HepG2 (cell line): ENCODE measurements around the gene KAZALD1. TPM values are rescaled to one million over a fixed set of nuclear protein-coding genes. Genes with fewer than 3 reads are reported as not detected.

Source experiments
- GATA4 ChIP-seq: sonication (generic); IDR thresholded peaks from 2 replicates; pipeline ENCODE4 v1.6.1; 2016; ENCODE audit warnings: antibody characterized with exemption, low read depth, borderline replicate concordance
- GPBP1L1 ChIP-seq: sonication (generic); formaldehyde crosslinking; IDR thresholded peaks from 2 replicates; pipeline ENCODE4 v1.5.0; 2020; ENCODE audit warnings: mild to moderate bottlenecking, missing genetic modification reagents
- HES4 ChIP-seq: sonication (generic); formaldehyde crosslinking; IDR thresholded peaks from 2 replicates; pipeline ENCODE4 v1.9.0; 2021; ENCODE audit warnings: mild to moderate bottlenecking, missing genetic modification reagents, borderline replicate concordance
- KDM3A ChIP-seq: IDR thresholded peaks from 2 replicates; pipeline ENCODE4 v1.6.1; 2018; ENCODE audit warnings: low read depth, missing compliant biosample characterization
- KLF15 ChIP-seq: sonication (generic); formaldehyde crosslinking; IDR thresholded peaks from 2 replicates; pipeline ENCODE4 v1.8.1; 2023; ENCODE audit warnings: borderline replicate concordance, mild to moderate bottlenecking, inconsistent platforms, missing genetic modification reagents, mixed read lengths
- NPAS2 ChIP-seq: sonication (generic); formaldehyde crosslinking; IDR thresholded peaks from 2 replicates; pipeline ENCODE4 v1.8.0; 2022; ENCODE audit warnings: mild to moderate bottlenecking, missing genetic modification reagents, borderline replicate concordance
- POLR2A ChIP-seq, 2 experiments: IDR thresholded peaks; 2 replicates each; pipeline ENCODE4 v1.6.1; 2011; ENCODE audit warnings: low read depth in 2 of 2, low read length in 2 of 2, mild to moderate bottlenecking in 1 of 2, moderate library complexity in 1 of 2; ENCODE audit not compliant: insufficient read depth in 1 of 2
- RFXAP ChIP-seq: sonication (generic); formaldehyde crosslinking; IDR thresholded peaks from 2 replicates; pipeline ENCODE4 v1.4.0; 2020; ENCODE audit warnings: missing genetic modification reagents, borderline replicate concordance
- SETDB1 ChIP-seq: sonication (generic); formaldehyde crosslinking; IDR thresholded peaks from 2 replicates; pipeline ENCODE4 v1.5.1; 2020; ENCODE audit warnings: missing genetic modification reagents, mild to moderate bottlenecking, borderline replicate concordance
- SUZ12 ChIP-seq: fragments of 150-350 bp; IDR thresholded peaks from 2 replicates; pipeline ENCODE4 v1.6.1; 2014; ENCODE audit warnings: low read depth, low read length
- TCF7 ChIP-seq: sonication (generic); IDR thresholded peaks from 2 replicates; pipeline ENCODE4 v1.6.1; 2016; ENCODE audit warnings: antibody characterized with exemption, low read depth
- YY1 ChIP-seq: IDR thresholded peaks from 2 replicates; pipeline ENCODE4 v1.6.1; 2011; ENCODE audit warnings: low read length, low read depth, moderate library complexity, mild to moderate bottlenecking; ENCODE audit not compliant: insufficient read depth, insufficient replicate concordance
- ZBTB25 ChIP-seq: IDR thresholded peaks from 2 replicates; pipeline ENCODE4 v1.6.1; 2018; ENCODE audit warnings: missing genetic modification reagents
- ZFX ChIP-seq: sonication (generic); formaldehyde crosslinking; IDR thresholded peaks from 2 replicates; pipeline ENCODE4 v1.4.0; 2020; ENCODE audit warnings: mild to moderate bottlenecking, low read depth, missing genetic modification reagents, moderate library complexity
- ZFY ChIP-seq: sonication (generic); formaldehyde crosslinking; IDR thresholded peaks from 2 replicates; pipeline ENCODE4 v1.4.0; 2020; ENCODE audit warnings: missing genetic modification reagents
- ZKSCAN5 ChIP-seq: sonication (generic); formaldehyde crosslinking; IDR thresholded peaks from 2 replicates; pipeline ENCODE4 v1.5.1; 2020; ENCODE audit warnings: mild to moderate bottlenecking, missing genetic modification reagents
- ZNF10 ChIP-seq: sonication (generic); formaldehyde crosslinking; IDR thresholded peaks from 2 replicates; pipeline ENCODE4 v1.4.0; 2020; ENCODE audit warnings: mild to moderate bottlenecking, low read depth, missing genetic modification reagents, borderline replicate concordance
- ZNF160 ChIP-seq: sonication (generic); formaldehyde crosslinking; IDR thresholded peaks from 2 replicates; pipeline ENCODE4 v1.8.0; 2022; ENCODE audit warnings: mild to moderate bottlenecking, inconsistent platforms, missing genetic modification reagents
- ZNF253 ChIP-seq: sonication (generic); formaldehyde crosslinking; IDR thresholded peaks from 2 replicates; pipeline ENCODE4 v1.8.0; 2022; ENCODE audit warnings: mild to moderate bottlenecking, missing genetic modification reagents, borderline replicate concordance
- ZNF510 ChIP-seq: sonication (generic); formaldehyde crosslinking; IDR thresholded peaks from 2 replicates; pipeline ENCODE4 v1.4.0; 2020; ENCODE audit warnings: low read depth, mild to moderate bottlenecking, missing genetic modification reagents
- ZNF644 ChIP-seq: IDR thresholded peaks from 2 replicates; pipeline ENCODE4 v1.6.1; 2016; ENCODE audit warnings: low read depth
- polyA plus RNA-seq, 8 experiments: library from polyadenylated mRNA; depleted of rRNA in 3 of 8; stranded (reverse) in 7 of 8; unstranded in 1 of 8; fragments of >200 nt; fragmentation: Illumina TruSeq in 4 of 8; extraction: Trizol in 4 of 8; gene quantifications; 2 replicates each; pipeline versions ENCODE4 v1.2.1 to v1.2.3, GENCODE V29; 2011 to 2016; ENCODE audit warnings: low read depth in 4 of 8, missing spikeins in 1 of 8, mixed read lengths in 1 of 8; ENCODE audit not compliant: insufficient read depth in 1 of 8
- total RNA-seq, 5 experiments: library from RNA; depleted of rRNA; stranded (reverse); fragments of >200 nt; fragmentation: Illumina TruSeq; extraction: Trizol; gene quantifications; 2 replicates each; pipeline ENCODE4 v1.2.3, GENCODE V29; 2016; ENCODE audit warnings: low read depth in 1 of 5
- TF ChIP-seq, protein P1 (sequence below): sonication (generic); formaldehyde crosslinking; IDR thresholded peaks from 2 replicates; pipeline ENCODE4 v1.5.1; 2020; ENCODE audit warnings: missing genetic modification reagents, mild to moderate bottlenecking, borderline replicate concordance
- TF ChIP-seq, protein P2 (sequence below): sonication (generic); formaldehyde crosslinking; IDR thresholded peaks from 2 replicates; pipeline ENCODE4 v1.4.0; 2020; ENCODE audit warnings: low read depth, mild to moderate bottlenecking, missing genetic modification reagents
- TF ChIP-seq, protein P3 (sequence below): sonication (generic); formaldehyde crosslinking; IDR thresholded peaks from 2 replicates; pipeline ENCODE4 v1.5.0; 2020; ENCODE audit warnings: mild to moderate bottlenecking, low read depth, missing genetic modification reagents, borderline replicate concordance

KAZALD1 gene
- total and polyA plus RNA-seq, 2 of the 13 experiments (the other 11 are each of a cell fraction or from before 2014, with no cell fraction given): 16.7 to 27.7 TPM

- TF ChIP-seq KDM3A (peak; percentile 88), ZBTB25 (CRISPR knock-in tag) (no peak; the same call in 1 of the 2 replicates), ZKSCAN5 (CRISPR knock-in tag) (no peak), ZNF160 (0 out of 2 replicates have a peak, but pooled peaks have one; percentile 68), TCF7 (no peak; the same call in 1 of the 2 replicates), GPBP1L1 (no peak), ZFX (CRISPR knock-in tag) (peak; percentile 90), KLF15 (CRISPR knock-in tag) (no peak), POLR2A (IDR thresholded peaks at IDR 0.05; ENCODE audit: insufficient read depth in 1 of 2, low read depth in 2 of 2, low read length in 2 of 2) (peak in 1 of 2 experiments; percentile 89; a peak in 2 of 4 replicates), GATA4 (peak; percentile 63), NPAS2 (CRISPR knock-in tag) (no peak), ZNF510 (0 out of 2 replicates have a peak, but pooled peaks have one; percentile 33), HES4 (no peak), ZNF253 (CRISPR knock-in tag) (peak; percentile 72; the same call in 1 of the 2 replicates), SUZ12 (no peak), YY1 (peak; percentile 82), SETDB1 (no peak), ZNF10 (CRISPR knock-in tag) (peak; percentile 36; the same call in 1 of the 2 replicates), ZNF644 (CRISPR knock-in tag) (no peak), ZFY (peak; percentile 94), RFXAP (peak; percentile 64; the same call in 1 of the 2 replicates)
- TF ChIP-seq, protein P1, sequence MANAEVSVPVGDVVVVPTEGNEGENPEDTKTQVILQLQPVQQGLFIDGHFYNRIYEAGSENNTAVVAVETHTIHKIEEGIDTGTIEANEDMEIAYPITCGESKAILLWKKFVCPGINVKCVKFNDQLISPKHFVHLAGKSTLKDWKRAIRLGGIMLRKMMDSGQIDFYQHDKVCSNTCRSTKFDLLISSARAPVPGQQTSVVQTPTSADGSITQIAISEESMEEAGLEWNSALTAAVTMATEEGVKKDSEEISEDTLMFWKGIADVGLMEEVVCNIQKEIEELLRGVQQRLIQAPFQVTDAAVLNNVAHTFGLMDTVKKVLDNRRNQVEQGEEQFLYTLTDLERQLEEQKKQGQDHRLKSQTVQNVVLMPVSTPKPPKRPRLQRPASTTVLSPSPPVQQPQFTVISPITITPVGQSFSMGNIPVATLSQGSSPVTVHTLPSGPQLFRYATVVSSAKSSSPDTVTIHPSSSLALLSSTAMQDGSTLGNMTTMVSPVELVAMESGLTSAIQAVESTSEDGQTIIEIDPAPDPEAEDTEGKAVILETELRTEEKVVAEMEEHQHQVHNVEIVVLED: peak; percentile 26; the same call in 1 of the 2 replicates
- TF ChIP-seq, protein P2, sequence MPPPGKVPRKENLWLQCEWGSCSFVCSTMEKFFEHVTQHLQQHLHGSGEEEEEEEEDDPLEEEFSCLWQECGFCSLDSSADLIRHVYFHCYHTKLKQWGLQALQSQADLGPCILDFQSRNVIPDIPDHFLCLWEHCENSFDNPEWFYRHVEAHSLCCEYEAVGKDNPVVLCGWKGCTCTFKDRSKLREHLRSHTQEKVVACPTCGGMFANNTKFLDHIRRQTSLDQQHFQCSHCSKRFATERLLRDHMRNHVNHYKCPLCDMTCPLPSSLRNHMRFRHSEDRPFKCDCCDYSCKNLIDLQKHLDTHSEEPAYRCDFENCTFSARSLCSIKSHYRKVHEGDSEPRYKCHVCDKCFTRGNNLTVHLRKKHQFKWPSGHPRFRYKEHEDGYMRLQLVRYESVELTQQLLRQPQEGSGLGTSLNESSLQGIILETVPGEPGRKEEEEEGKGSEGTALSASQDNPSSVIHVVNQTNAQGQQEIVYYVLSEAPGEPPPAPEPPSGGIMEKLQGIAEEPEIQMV (CRISPR knock-in tag): peak; percentile 16; the same call in 1 of the 2 replicates
- TF ChIP-seq, protein P3, sequence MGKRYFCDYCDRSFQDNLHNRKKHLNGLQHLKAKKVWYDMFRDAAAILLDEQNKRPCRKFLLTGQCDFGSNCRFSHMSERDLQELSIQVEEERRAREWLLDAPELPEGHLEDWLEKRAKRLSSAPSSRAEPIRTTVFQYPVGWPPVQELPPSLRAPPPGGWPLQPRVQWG (CRISPR knock-in tag): no peak
These were observed 702 bp upstream of the KAZALD1 start (continued) for GRCh38 chr10:101060951-101061623.
